ENCODE results near the gene BCAT1. TPM values are rescaled to one million over a fixed set of nuclear protein-coding genes. Genes with fewer than 3 reads are reported as not detected.

Gene BCAT1
- total and polyA plus RNA-seq, 2 experiments from 2014 or later, result 53.6 to 181 TPM

- TF ChIP-seq NANOG (IDR thresholded peaks at IDR 0.05; ENCODE audit: borderline replicate concordance), result no peak
Measured at GRCh38 chr12:24966951-24967564, 18.2 kb upstream of the BCAT1 start (continued).

- Mint-ChIP-seq H3K4me3 (no peak overlapping the region), H3K27me3 (ENCODE audit: insufficient read depth, low read depth, poor library complexity) (no peaks in the 10 kb centered on the region), H3K4me1 (peaks cover 8% of the 10 kb centered on the region; the same call in 2 of the 3 replicates), H3K27ac (no peak overlapping the region), H3K9me3 (peaks cover 13% of the 10 kb centered on the region), H3K36me3 (ENCODE audit: low read depth) (peaks cover 8% of the 10 kb centered on the region; the same call in 1 of the 3 replicates)
- Histone ChIP-seq H4K20me1 (replicated peaks; ENCODE audit: insufficient read depth) (no peaks in the 10 kb centered on the region), H3K36me3 (ENCODE audit: insufficient read depth) (peaks cover 8% of the 10 kb centered on the region; the same call in 1 of the 2 replicates), H3K4me2 (no peak overlapping the region), H3K4me3 (no peak overlapping the region), H3K27me3 (ENCODE audit: insufficient read depth) (no peaks in the 10 kb centered on the region), H3K79me2 (replicated peaks; ENCODE audit: insufficient read depth) (no peaks in the 10 kb centered on the region), H3F3A (replicated peaks; ENCODE audit: low read depth) (no peaks in the 10 kb centered on the region), H3K27ac (ENCODE audit: low read depth) (no peak overlapping the region), H2AFZ (no peak overlapping the region), H3K9me2 (ENCODE audit: insufficient read depth) (no peaks in the 10 kb centered on the region; the same call in 1 of the 2 replicates), H3K4me1 (ENCODE audit: insufficient read depth) (0 out of 2 replicates have a peak, but pooled peaks cover 4% of the 10 kb centered on the region)
- TF ChIP-seq CREB1 (CRISPR knock-in tag; IDR thresholded peaks at IDR 0.05; ENCODE audit: low read depth) (no peak), JUNB (IDR thresholded peaks at IDR 0.05; ENCODE audit: unreplicated experiment) (no peak), EZH2phosphoT487 (IDR thresholded peaks at IDR 0.05; ENCODE audit: unreplicated experiment) (no peak), REST (IDR thresholded peaks at IDR 0.05; ENCODE audit: unreplicated experiment) (no peak), CTCF (conservative IDR thresholded peaks at IDR 0.05; ENCODE audit: low read depth in 2 of 2) (no peak), EZH2 (IDR thresholded peaks at IDR 0.05; ENCODE audit: low read depth, unreplicated experiment) (no peak), ETS1 (IDR thresholded peaks at IDR 0.05) (no peak), ZNF331 (CRISPR knock-in tag; IDR thresholded peaks at IDR 0.05; ENCODE audit: low read depth) (no peak), NANOG (IDR thresholded peaks at IDR 0.05; ENCODE audit: borderline replicate concordance) (no peak), ZNF114 (CRISPR knock-in tag; IDR thresholded peaks at IDR 0.05) (no peak), ZNF462 (CRISPR knock-in tag; IDR thresholded peaks at IDR 0.05) (no peak), STAT1 (IDR thresholded peaks at IDR 0.05; ENCODE audit: unreplicated experiment) (no peak), POLR2AphosphoS5 (IDR thresholded peaks at IDR 0.05; ENCODE audit: low read depth) (no peak)
- ATAC-seq, result no peak
- DNase-seq (ENCODE audit: low spot score), result no peak
Measured at GRCh38 chr12:24964342-24964741, 15.4 kb upstream of the BCAT1 start.
